GM19372 (cell line): Measurements from ENCODE around the gene MX2.

ENCODE experiments used
- ATAC-seq: cut with Tn5 transposase; IDR thresholded peaks from one replicate; pipeline ENCODE4 v1.9.1; 2021; ENCODE audit warnings: mild to moderate bottlenecking, low read depth, moderate library complexity; ENCODE audit not compliant: unreplicated experiment

The MX2 gene

DNA sequence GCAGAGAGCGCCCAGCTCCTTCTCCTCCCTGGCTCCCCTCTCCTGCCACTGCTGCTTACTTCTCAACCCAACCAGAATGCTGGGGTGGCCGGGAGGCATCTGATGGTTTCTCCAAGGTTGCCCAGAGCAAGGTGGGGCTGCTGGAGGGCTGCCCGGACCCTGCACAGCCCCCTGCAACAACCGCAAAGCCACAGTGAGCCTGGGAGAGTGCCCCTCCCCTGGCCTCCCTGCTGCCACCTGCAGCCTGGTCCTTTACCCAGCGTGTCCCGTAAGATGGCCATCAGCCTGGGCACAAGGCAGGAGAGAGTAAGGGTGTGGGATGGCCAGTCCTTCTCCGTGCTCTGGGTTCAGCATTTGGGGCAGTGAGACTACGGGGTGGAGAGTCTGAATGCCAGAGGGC, 17.0 kb downstream of the MX2 start:
- ATAC-seq, result no peak

DNA sequence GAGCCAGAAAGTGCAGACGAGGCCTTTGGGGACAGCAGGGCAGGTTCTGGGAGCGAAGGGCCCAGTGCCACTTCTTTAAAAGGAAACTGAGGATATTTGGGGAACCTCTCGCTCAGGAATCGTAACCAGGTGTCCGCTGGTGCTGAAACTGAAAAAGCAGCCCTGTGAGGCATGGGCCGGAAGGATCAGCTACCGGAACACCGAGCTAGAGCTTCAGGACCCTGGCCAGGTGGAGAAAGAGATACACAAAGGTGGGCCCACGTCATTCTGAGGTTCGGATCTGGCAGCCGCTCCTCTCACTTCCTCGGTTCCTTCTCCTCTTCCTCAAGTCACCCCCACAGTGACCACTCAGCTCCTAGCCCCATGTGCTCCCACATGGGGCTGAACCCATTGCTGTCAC, 18.1 kb downstream of the MX2 start:
- no peak for ATAC-seq

DNA sequence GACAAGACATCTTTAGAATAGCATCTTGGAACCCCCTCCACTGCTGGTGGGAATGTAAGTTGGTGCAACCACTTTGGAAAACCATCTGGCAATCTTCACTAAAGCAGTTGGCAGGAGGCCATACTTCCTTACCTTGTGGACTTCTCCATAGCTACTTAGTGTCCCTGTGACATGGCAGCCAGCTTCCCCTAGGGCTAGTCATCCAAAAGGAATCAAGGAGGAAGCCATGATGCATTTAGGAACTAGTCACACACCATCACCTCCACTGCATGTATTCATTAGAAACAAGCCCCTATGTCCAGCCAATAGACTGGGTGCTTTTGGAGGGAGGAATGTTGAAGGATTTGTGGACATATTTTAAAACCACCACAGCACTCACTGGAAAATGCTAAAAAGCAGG, 19.9 kb downstream of the MX2 start:
- ATAC-seq, result no peak

DNA sequence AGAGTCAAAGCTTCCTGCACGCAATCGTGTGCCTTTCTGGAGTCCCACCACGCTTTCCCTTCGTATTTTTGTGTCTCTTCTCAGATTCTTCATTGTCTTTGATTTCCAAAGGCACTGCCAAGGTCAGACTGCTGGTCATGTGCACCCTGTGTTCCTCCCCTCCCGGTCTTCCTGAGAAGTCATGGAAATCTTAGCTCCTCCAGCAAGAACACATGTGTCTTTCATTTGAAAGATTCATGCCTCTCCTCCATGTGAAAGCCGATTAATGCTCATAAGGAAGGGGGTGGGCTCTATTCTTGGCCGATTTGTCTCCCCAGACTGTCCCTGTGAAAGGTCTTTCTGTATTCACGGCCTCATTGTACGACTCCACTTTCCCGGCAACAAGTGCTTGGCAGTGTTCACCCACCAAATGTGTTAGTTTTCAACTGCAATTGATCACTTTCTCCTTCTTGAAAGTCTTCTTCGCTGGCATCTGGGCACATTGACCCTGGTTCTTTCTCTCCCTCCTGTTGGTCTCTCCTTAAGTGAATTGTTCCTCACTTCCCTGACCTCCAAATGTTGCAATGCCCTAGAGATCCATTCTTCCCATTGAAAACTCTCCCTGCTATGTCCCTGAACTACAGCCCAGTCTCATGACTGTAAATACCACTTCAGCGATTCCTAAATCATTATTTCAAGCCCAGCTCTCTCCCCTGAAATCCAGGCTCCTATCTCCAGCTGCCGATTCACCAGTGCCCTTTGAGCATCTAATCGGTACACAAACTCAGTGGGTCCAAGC, 25.4 kb downstream of the MX2 start:
- no peak for ATAC-seq

- ATAC-seq, result no peak
These were observed 26.0 kb downstream of the MX2 start for GRCh38 chr21:41387824-41388223.

- no peak for ATAC-seq
These were observed 26.4 kb downstream of the MX2 start for GRCh38 chr21:41388259-41388658.

DNA sequence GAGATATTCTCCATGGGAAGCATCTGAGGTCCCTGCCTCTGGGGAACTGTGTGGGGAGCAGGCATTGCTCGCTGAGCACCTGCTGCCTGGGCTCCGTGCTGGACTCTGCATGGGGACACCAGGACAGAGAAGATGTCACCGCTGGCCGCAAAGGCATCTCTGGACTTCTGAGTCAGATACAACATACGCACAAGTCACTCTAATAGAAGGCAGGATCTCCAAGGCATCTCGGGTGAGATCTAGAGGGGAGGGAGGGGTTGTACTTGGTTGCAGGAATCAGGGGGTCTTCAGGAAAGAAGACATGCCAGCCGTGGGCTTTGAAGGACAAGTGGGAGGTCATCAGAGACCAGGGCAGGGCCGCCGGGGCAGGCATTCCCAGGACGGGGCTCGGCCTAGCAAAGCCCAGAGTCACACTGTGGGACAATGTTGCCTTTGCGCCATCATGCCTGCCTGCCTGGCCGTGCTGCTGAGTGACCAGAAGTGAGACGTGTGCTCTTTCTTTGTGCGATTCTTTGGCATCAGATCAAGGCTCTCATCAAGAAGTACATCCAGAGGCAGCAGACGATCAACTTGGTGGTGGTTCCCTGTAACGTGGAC, 28.3 kb downstream of the MX2 start:
- ATAC-seq, result no peak

GRCh38 chr21:41393876-41394465, 32.1 kb downstream of the MX2 start:
- ATAC-seq, result no peak

DNA sequence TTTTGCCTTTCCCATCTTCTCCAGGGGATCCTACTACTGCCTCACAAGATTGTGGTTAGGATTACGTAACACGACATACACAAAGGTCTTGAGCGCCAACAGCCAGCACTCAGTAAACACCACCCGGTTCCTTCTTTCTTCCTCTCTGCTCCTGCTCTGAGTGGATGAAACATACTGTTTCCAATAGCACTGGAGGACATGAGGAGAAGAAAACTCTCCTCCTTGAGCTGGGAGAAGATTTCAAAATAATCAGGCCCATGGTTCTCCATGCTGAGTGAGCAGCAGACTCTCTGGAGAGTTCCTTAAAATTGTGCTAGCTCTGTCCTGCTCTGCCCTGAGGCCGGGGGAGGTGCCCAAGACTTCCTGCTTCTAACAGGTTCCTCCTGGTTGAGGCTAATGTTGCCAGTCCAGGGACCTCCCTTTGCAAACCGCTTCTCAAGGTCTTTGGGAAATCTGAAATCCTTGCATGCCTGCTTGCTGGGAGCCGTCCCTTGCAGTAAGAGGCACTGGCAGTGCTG, 34.8 kb downstream of the MX2 start:
- ATAC-seq, result no peak

DNA sequence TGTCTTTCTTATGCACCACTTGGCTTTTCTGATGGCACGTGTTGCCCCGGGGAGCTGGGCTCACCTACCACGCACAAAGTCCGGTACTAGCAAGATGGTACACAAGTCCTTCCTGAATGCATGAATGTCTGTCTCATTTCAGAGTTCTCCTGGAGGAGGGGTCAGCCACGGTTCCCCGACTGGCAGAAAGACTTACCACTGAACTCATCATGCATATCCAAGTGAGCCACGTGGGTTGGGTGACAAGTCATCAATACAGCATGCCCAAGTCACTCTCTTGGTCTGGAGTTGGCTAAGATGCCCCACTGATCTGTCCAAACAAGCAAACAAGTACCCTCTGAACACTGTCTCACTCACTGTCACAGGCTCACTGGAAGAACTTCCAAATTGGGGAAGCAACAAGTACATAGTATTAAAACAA, 35.7 kb downstream of the MX2 start:
- no peak for ATAC-seq

- no peak for ATAC-seq
These were observed 36.4 kb downstream of the MX2 start for GRCh38 chr21:41398251-41398650.

GRCh38 chr21:41398831-41399230, 37.0 kb downstream of the MX2 start:
- ATAC-seq, result no peak

- ATAC-seq, result no peak
These were observed 37.5 kb downstream of the MX2 start for GRCh38 chr21:41399246-41399800.

GRCh38 chr21:41402231-41402630, 40.4 kb downstream of the MX2 start:
- ATAC-seq, result no peak

GRCh38 chr21:41402796-41403195, 41.0 kb downstream of the MX2 start:
- no peak for ATAC-seq

- no peak for ATAC-seq
These were observed 41.5 kb downstream of the MX2 start for GRCh38 chr21:41403331-41403730.

- no peak for ATAC-seq
These were observed 42.1 kb downstream of the MX2 start for GRCh38 chr21:41403966-41404365.

GRCh38 chr21:41405321-41405720, 43.5 kb downstream of the MX2 start:
- ATAC-seq, result no peak

- ATAC-seq, result no peak
These were observed 44.5 kb downstream of the MX2 start for GRCh38 chr21:41406340-41406739.

DNA sequence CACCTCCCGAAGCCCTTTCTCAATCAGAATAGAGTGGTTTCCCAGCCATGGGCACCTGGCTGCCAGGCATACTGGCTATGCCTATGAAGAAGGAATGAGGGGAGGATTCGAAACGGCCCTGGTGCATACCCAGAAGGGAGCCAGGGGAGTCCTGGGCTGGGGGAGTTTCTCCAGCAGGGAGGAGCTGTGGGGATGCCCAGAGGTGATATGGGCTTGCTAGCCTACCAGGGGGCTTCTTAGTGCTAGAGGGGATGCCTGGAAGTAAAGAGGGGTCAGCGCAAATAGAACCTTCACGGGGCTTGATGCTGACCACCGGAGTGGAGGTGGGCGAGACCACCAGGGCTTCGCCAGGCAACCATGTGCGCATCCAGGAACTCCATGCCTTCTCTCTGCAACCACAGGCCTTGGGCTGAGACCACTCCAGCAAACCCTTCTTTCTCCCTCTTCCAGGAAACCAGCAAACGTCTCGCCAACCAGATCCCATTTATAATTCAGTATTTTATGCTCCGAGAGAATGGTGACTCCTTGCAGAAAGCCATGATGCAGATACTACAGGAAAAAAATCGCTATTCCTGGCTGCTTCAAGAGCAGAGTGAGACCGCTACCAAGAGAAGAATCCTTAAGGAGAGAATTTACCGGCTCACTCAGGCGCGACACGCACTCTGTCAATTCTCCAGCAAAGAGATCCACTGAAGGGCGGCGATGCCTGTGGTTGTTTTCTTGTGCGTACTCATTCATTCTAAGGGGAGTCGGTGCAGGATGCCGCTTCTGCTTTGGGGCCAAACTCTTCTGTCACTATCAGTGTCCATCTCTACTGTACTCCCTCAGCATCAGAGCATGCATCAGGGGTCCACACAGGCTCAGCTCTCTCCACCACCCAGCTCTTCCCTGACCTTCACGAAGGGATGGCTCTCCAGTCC, 46.0 kb downstream of the MX2 start:
- ATAC-seq, result no peak
